Spleen (tissue), 11 donors: ENCODE results near the gene TMEM158. TPM values are rescaled to one million over a fixed set of nuclear protein-coding genes. Genes with fewer than 3 reads are reported as not detected.
A peak's percentile ranks its signal among the peaks of the same experiment; 100 is the strongest.

Experiments
- DNase-seq: peaks from one replicate; pipeline ENCODE4 v3.0.0-alpha.2; 2020
- H3K27ac ChIP-seq, 8 donors: fragments of 200-600 bp; sonication (generic) in 7 of 8; 1 replicate in 4 of 8; 2 replicates in 4 of 8; pipeline versions ENCODE4 v1.5.0 to v1.8.0; 2016 to 2021; ENCODE audit warnings: inconsistent platforms in 4 of 8, mild to moderate bottlenecking in 4 of 8, moderate library complexity in 1 of 8
- H3K27me3 ChIP-seq, 7 donors: fragments of 200-600 bp; sonication (generic) in 6 of 7; replicated peaks in 1 of 7; 1 replicate in 4 of 7; 2 replicates in 3 of 7; pipeline versions ENCODE4 v1.5.0 to v1.8.0; 2016 to 2021; ENCODE audit warnings: inconsistent platforms in 3 of 7, mild to moderate bottlenecking in 1 of 7
- H3K36me3 ChIP-seq, 6 donors: fragments of 200-600 bp; sonication (generic) in 5 of 6; 1 replicate in 4 of 6; 2 replicates in 2 of 6; pipeline versions ENCODE4 v1.5.0 to v1.8.0; 2016 to 2021; ENCODE audit warnings: inconsistent platforms in 2 of 6
- H3K4me1 ChIP-seq, 6 donors: fragments of 200-600 bp; sonication (generic) in 5 of 6; 1 replicate in 3 of 6; 2 replicates in 3 of 6; pipeline versions ENCODE4 v1.5.0 to v1.8.0; 2016 to 2021; ENCODE audit warnings: inconsistent platforms in 3 of 6
- H3K4me3 ChIP-seq, 8 donors: fragments of 200-600 bp; sonication (generic) in 7 of 8; 1 replicate in 4 of 8; 2 replicates in 4 of 8; pipeline versions ENCODE4 v1.5.0 to v1.8.0; 2016 to 2021; ENCODE audit warnings: inconsistent platforms in 4 of 8, mild to moderate bottlenecking in 4 of 8, moderate library complexity in 2 of 8
- H3K9me3 ChIP-seq, 8 donors: fragments of 200-600 bp; sonication (generic) in 7 of 8; 1 replicate in 4 of 8; 2 replicates in 4 of 8; pipeline versions ENCODE4 v1.5.0 to v1.8.0; 2016 to 2021; ENCODE audit warnings: inconsistent platforms in 4 of 8
- POLR2A ChIP-seq, 3 donors: fragments of 450-650 bp; IDR thresholded peaks; one replicate each; pipeline ENCODE4 v1.5.1; 2017; ENCODE audit warnings: antibody characterized with exemption in 3 of 3, mild to moderate bottlenecking in 1 of 3
- POLR2AphosphoS5 ChIP-seq, 3 donors: sonication (generic); formaldehyde crosslinking; IDR thresholded peaks; one replicate each; pipeline ENCODE4 v1.5.1; 2017; ENCODE audit warnings: antibody characterized with exemption in 3 of 3
- WGBS, 5 donors: extraction: QIAGEN DNeasy Blood & Tissue Kit in 3 of 5; methylation state at CpG; one replicate each; pipeline versions ENCODE4 v1.1.5 to v1.1.7; 2013 to 2018; 5-methylcytosine and 5-hydroxymethylcytosine counted together
- intact Hi-C: fragments of 100-400 bp; cut with DNase I; formaldehyde crosslinking; loops from one replicate; pipeline ENCODE4 v1.15.0; 2023; ENCODE audit warnings: low total_unique reads
- polyA plus RNA-seq, 3 donors: library from polyadenylated mRNA; stranded (reverse); fragments of 200-250 nt; gene quantifications; one replicate each; pipeline ENCODE4 v1.2.1, GENCODE V29; 2013
- total RNA-seq, 7 donors: library from RNA; depleted of rRNA in 3 of 7; stranded (reverse); fragments of >200 nt in 3 of 7; fragmentation: NEBNext Ultra II Directional in 4 of 7; extraction: Animal tissue kit (Norgen Biotek cat#: 25700) in 4 of 7; gene quantifications; one replicate each; pipeline versions ENCODE4 v1.1.0 to v1.2.1, GENCODE V29; 2016 to 2021
- TF ChIP-seq, protein P1 (sequence below), 11 experiments: fragments of 200-600 bp in 7 of 11; fragments of 450-650 bp in 4 of 11; sonication (generic) in 4 of 11; IDR thresholded peaks in 8 of 11; conservative IDR thresholded peaks in 3 of 11; 1 replicate in 7 of 11; 2 replicates in 4 of 11; pipeline versions ENCODE4 v1.4.0 to v1.8.0; 2016 to 2021; ENCODE audit warnings: antibody characterized with exemption in 11 of 11, inconsistent platforms in 4 of 11, mild to moderate bottlenecking in 1 of 11
- donor health status: healthy with polysubstance abuse.
- donor health status: DM: no; HTN: no; CAD: no; lungs with moderate emphysema.
- donor health status: DM: no; HTN: no; CAD: no.
- donor health status: Bipolar disorder and iron deficiency.
- donor health status: healthy.
- donor health status: DM: no; HTN: no; CAD: no.
- donor health status: DM: yes; HTN: yes; CAD: no.

Gene TMEM158
- total and polyA plus RNA-seq, 10 donors: 0.26 to 1.7 (median 0.79) TPM; not detected in 1

DNA sequence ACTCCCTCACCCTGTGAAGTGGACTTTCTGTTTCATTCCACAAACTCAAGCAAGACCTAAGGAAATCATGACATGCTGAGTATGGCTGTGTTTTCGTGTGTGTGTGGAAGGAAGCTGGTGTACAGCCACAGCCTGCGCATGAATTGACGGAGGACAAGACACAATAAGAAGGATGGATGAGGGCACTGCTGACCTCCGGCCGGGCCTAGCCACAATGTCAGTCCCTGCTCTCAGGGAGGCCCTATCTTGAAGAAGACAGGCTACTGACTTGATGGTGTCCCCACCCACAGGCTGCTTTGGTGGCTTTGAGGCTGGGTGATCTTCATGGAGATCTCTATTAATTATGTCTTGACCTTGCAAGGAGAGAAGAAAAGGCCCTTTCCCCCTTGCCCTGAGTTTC is 40.6 kb downstream of the TMEM158 start:
- peaks cover 0 to 8% (median 0%) of the 10 kb centered on the region in 6 donors for H3K4me1 ChIP-seq
- intact Hi-C loops: no loop called here
- DNase-seq: peak; percentile 56
- no peaks in the 10 kb centered on the region for H3K36me3 ChIP-seq
- no peak overlapping the region for H3K27ac ChIP-seq
- WGBS, 5 donors: 71 to 89% (median 80%) methylated on average over 5 of the region's 5 CpGs
- TF ChIP-seq POLR2AphosphoS5 (IDR thresholded peaks at IDR 0.05) (no peak), POLR2A (IDR thresholded peaks at IDR 0.05) (no peak)
- TF ChIP-seq, protein P1, sequence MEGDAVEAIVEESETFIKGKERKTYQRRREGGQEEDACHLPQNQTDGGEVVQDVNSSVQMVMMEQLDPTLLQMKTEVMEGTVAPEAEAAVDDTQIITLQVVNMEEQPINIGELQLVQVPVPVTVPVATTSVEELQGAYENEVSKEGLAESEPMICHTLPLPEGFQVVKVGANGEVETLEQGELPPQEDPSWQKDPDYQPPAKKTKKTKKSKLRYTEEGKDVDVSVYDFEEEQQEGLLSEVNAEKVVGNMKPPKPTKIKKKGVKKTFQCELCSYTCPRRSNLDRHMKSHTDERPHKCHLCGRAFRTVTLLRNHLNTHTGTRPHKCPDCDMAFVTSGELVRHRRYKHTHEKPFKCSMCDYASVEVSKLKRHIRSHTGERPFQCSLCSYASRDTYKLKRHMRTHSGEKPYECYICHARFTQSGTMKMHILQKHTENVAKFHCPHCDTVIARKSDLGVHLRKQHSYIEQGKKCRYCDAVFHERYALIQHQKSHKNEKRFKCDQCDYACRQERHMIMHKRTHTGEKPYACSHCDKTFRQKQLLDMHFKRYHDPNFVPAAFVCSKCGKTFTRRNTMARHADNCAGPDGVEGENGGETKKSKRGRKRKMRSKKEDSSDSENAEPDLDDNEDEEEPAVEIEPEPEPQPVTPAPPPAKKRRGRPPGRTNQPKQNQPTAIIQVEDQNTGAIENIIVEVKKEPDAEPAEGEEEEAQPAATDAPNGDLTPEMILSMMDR (IDR thresholded peaks at IDR 0.05 in 8 of 11, conservative IDR thresholded peaks at IDR 0.05 in 3 of 11): no peak
- H3K4me3 ChIP-seq: no peak overlapping the region
- H3K27me3 ChIP-seq: no peaks in the 10 kb centered on the region
- H3K9me3 ChIP-seq: no peaks in the 10 kb centered on the region

DNA sequence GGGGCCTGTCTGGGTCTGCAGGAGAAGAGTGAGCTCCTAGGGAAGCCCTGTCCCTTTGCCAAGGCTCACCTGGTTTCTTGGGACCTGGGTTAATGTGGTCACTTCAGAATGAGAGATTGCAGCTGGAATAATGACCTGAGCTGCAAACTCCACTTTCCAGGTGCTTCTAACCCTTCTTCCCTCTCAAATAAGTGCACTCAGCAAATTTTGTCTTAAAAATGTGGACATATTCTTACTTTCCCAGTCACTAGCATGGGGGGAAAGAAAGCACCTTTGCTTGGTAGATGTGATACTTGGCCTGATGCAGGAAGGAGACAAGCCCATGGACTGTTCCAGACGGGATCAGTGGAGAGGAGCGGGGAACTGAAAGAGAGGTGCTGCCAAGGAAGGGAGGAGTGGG is 41.0 kb downstream of the TMEM158 start:
- DNase-seq: peak; percentile 8
- Histone ChIP-seq H3K4me1 (peaks cover 0 to 8% (median 0%) of the 10 kb centered on the region in 6 donors), H3K9me3 (no peaks in the 10 kb centered on the region), H3K36me3 (no peaks in the 10 kb centered on the region), H3K4me3 (no peak overlapping the region), H3K27ac (no peak overlapping the region), H3K27me3 (no peaks in the 10 kb centered on the region)
- 74 to 92% (median 80%) methylated on average over 2 of the region's 2 CpGs for WGBS, 5 donors
- intact Hi-C loops: no loop called here
- TF ChIP-seq, protein P1 (IDR thresholded peaks at IDR 0.05 in 8 of 11, conservative IDR thresholded peaks at IDR 0.05 in 3 of 11): no peak
- no peak for TF ChIP-seq POLR2A (IDR thresholded peaks at IDR 0.05)
- TF ChIP-seq POLR2AphosphoS5 (IDR thresholded peaks at IDR 0.05): no peak

DNA sequence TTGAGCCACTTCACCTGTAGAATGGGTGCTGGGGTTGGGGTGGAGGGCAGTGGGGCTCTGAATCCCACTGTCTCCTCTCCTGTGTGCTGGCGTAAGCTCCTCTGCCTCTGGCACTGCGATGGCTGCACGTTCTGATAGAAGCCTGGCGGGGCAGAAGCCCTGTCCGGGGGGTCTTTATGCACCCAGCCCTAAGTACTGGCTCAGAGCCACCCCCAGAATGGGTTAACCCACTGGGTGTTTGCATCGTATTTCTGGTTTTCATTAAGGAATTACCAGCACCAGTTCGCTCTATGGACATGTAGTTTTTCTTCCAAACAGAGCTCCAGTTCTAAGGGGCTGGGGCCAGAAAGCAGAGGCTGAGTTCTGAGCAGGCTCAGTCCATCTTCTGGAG is 42.2 kb downstream of the TMEM158 start:
- no peak overlapping the region for H3K27ac ChIP-seq
- no peak overlapping the region for H3K4me3 ChIP-seq
- H3K36me3 ChIP-seq: no peaks in the 10 kb centered on the region
- no peaks in the 10 kb centered on the region for H3K27me3 ChIP-seq
- peak; percentile 8 for DNase-seq
- no peaks in the 10 kb centered on the region for H3K9me3 ChIP-seq
- TF ChIP-seq POLR2A (IDR thresholded peaks at IDR 0.05): no peak
- TF ChIP-seq POLR2AphosphoS5 (IDR thresholded peaks at IDR 0.05): no peak
- TF ChIP-seq, protein P1 (IDR thresholded peaks at IDR 0.05 in 8 of 11, conservative IDR thresholded peaks at IDR 0.05 in 3 of 11): no peak
- H3K4me1 ChIP-seq: peaks cover 0 to 4% (median 0%) of the 10 kb centered on the region in 6 donors
- WGBS, 5 donors: 83 to 96% (median 86%) methylated on average over 5 to 7 of the region's 7 CpGs
- intact Hi-C loops: no loop called here

DNA sequence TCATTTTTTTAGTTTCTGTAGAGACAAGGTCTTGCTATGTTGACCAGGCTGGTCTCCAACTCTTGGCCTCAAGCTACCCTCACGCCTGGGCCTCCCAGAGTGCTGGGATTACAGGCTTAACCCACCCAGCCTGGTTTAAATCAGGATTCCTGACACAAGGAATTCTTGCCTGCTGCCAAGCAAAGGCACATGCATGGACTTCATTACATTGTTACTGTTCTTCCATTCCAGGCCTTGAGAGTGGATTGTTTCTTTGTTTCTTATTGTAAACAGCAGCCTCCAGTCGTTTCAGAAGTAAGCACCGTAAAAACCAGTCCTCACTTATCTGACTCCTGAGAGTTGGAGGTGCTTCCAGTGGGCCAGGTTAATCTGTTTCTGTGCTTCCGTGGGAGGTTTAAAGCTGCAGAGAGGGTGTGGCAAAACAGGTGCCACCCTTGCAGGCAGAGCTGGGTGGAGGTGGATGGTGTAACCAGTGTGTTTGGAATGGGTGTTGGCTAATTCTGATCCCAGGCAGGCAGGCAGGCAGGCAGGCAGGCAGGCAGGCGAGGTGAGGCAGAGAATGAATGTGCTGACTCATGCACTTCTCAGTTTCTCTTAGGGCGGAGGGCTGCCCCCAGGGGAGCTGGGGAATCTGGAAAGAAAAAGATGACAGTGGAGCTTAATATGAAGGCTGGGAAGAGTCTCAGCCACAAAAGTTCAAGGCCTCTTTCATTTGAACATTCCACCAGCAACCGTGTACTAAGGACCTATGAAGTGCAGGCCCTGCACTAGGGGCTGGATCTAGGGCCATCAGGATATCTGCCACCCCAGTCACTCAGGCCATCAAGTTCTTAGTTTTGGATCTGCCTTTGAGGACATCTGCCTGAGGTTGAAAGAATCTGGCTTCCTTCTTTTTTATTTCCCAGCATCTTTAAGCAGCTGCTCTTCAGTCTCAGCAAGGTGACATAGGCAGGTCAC is 42.9 kb downstream of the TMEM158 start:
- WGBS, 5 donors: 48 to 65% (median 59%) methylated on average over 7 of the region's 7 CpGs
- H3K4me1 ChIP-seq: no peaks in the 10 kb centered on the region
- H3K27ac ChIP-seq: no peak overlapping the region
- no peaks in the 10 kb centered on the region for H3K9me3 ChIP-seq
- no peaks in the 10 kb centered on the region for H3K36me3 ChIP-seq
- no peak overlapping the region for H3K4me3 ChIP-seq
- TF ChIP-seq POLR2AphosphoS5 (IDR thresholded peaks at IDR 0.05) (no peak), POLR2A (IDR thresholded peaks at IDR 0.05) (no peak)
- DNase-seq: peak; percentile 10
- no peaks in the 10 kb centered on the region for H3K27me3 ChIP-seq
- intact Hi-C loops: no loop called here
